K562 (cell line): ENCODE results near the gene KAZN. TPM values are rescaled to one million over a fixed set of nuclear protein-coding genes. Genes with fewer than 3 reads are reported as not detected.

Experiments used
- ATF6 ChIP-seq: sonication (generic); formaldehyde crosslinking; IDR thresholded peaks from 2 replicates; pipeline ENCODE4 v1.4.0; 2020; ENCODE audit warnings: mild to moderate bottlenecking, missing genetic modification reagents
- ATF7 ChIP-seq: fragments of 450-650 bp; IDR thresholded peaks from 2 replicates; pipeline ENCODE4 v1.7.1; 2014; ENCODE audit warnings: mild to moderate bottlenecking, moderate library complexity
- ELF1 ChIP-seq: fragments of 200-800 bp; sonication (Bioruptor generic); IDR thresholded peaks from 2 replicates; pipeline ENCODE4 v1.6.1; 2016; ENCODE audit warnings: missing genetic modification characterization, missing compliant biosample characterization
- FOXK1 ChIP-seq: sonication (generic); formaldehyde crosslinking; IDR thresholded peaks from 2 replicates; pipeline ENCODE4 v1.8.0; 2022; ENCODE audit warnings: missing genetic modification reagents, mild to moderate bottlenecking, borderline replicate concordance
- GABPB1 ChIP-seq: sonication (generic); formaldehyde crosslinking; IDR thresholded peaks from 2 replicates; pipeline ENCODE4 v1.8.0; 2022; ENCODE audit warnings: mild to moderate bottlenecking, missing genetic modification reagents
- GTF2E2 ChIP-seq: fragments of 200-800 bp; sonication (Bioruptor generic); IDR thresholded peaks from 2 replicates; pipeline ENCODE4 v1.6.1; 2016; ENCODE audit warnings: missing genetic modification characterization, missing compliant biosample characterization
- HSF4 ChIP-seq: fragments of 250-450 bp; sonication (Bioruptor Pico); IDR thresholded peaks from 2 replicates; pipeline ENCODE4 v2.1.2; 2022; ENCODE audit warnings: mild to moderate bottlenecking, moderate library complexity, borderline replicate concordance
- ILF3 ChIP-seq: fragments of 450-650 bp; IDR thresholded peaks from 2 replicates; pipeline ENCODE4 v1.6.1; 2018; ENCODE audit warnings: antibody characterized with exemption, mild to moderate bottlenecking, moderate library complexity, borderline replicate concordance
- MECOM ChIP-seq: fragments of 250-450 bp; sonication (Bioruptor Pico); IDR thresholded peaks from 2 replicates; pipeline ENCODE4 v1.8.0; 2022; ENCODE audit warnings: inconsistent platforms
- NFIX ChIP-seq: fragments of 250-450 bp; sonication (Bioruptor Pico); IDR thresholded peaks from 2 replicates; pipeline ENCODE4 v1.4.0; 2020; ENCODE audit warnings: low read depth, mild to moderate bottlenecking, moderate library complexity
- NONO ChIP-seq, 2 experiments: fragments of 200-400 bp in 1 of 2; fragments of 450-650 bp in 1 of 2; formaldehyde crosslinking in 1 of 2; IDR thresholded peaks; 2 replicates each; pipeline ENCODE4 v1.6.1; 2017; ENCODE audit warnings: low read depth in 2 of 2, mild to moderate bottlenecking in 2 of 2, moderate library complexity in 2 of 2, low read length in 1 of 2
- PCBP1 ChIP-seq: fragments of 200-400 bp; formaldehyde crosslinking; IDR thresholded peaks from 2 replicates; pipeline ENCODE4 v1.6.1; 2018; ENCODE audit warnings: mild to moderate bottlenecking, low read depth, low read length; ENCODE audit not compliant: poor library complexity, severe bottlenecking
- PCBP2 ChIP-seq: fragments of 200-400 bp; formaldehyde crosslinking; IDR thresholded peaks from 2 replicates; pipeline ENCODE4 v1.6.1; 2018; ENCODE audit warnings: low read length, low read depth, mild to moderate bottlenecking, moderate library complexity; ENCODE audit not compliant: poor library complexity, severe bottlenecking
- PML ChIP-seq: IDR thresholded peaks from 2 replicates; pipeline ENCODE4 v1.6.1; 2012; ENCODE audit warnings: low read length, inconsistent platforms
- POLR2AphosphoS5 ChIP-seq: IDR thresholded peaks from 2 replicates; pipeline ENCODE4 v1.6.1; 2011; ENCODE audit warnings: mild to moderate bottlenecking, low read depth, low read length, moderate library complexity; ENCODE audit not compliant: control insufficient read depth, insufficient read depth
- PRPF4 ChIP-seq: fragments of 200-400 bp; formaldehyde crosslinking; IDR thresholded peaks from one replicate; pipeline ENCODE4 v1.6.1; 2017; ENCODE audit warnings: low read length, low read depth, mild to moderate bottlenecking; ENCODE audit not compliant: insufficient read depth, poor library complexity, severe bottlenecking
- PTTG1 ChIP-seq: fragments of 450-650 bp; IDR thresholded peaks from 2 replicates; pipeline ENCODE4 v1.6.1; 2016; ENCODE audit warnings: low read depth, mild to moderate bottlenecking, missing genetic modification characterization, missing compliant biosample characterization
- SIX5 ChIP-seq, 2 experiments: IDR thresholded peaks; 2 replicates each; pipeline ENCODE4 v1.6.1; 2011; ENCODE audit warnings: low read length in 2 of 2, borderline replicate concordance in 1 of 2, low read depth in 1 of 2, mild to moderate bottlenecking in 1 of 2, moderate library complexity in 1 of 2; ENCODE audit not compliant: insufficient read depth in 1 of 2
- SP1 ChIP-seq: sonication (generic); formaldehyde crosslinking; IDR thresholded peaks from 2 replicates; pipeline ENCODE4 v1.8.1; 2022; ENCODE audit warnings: mild to moderate bottlenecking, missing genetic modification reagents
- SREBF2 ChIP-seq: sonication (generic); formaldehyde crosslinking; IDR thresholded peaks from 2 replicates; pipeline ENCODE4 v1.4.0; 2020; ENCODE audit warnings: mild to moderate bottlenecking, missing genetic modification reagents
- TFAM ChIP-seq: fragments of 250-450 bp; sonication (Bioruptor Pico); conservative IDR thresholded peaks from 2 replicates; pipeline ENCODE4 v1.5.0; 2021; ENCODE audit warnings: mild to moderate bottlenecking, moderate library complexity
- USF1 ChIP-seq: sonication (generic); formaldehyde crosslinking; IDR thresholded peaks from 2 replicates; pipeline ENCODE4 v1.9.0; 2022; ENCODE audit warnings: mild to moderate bottlenecking, missing genetic modification reagents
- USF2 ChIP-seq: sonication (generic); formaldehyde crosslinking; IDR thresholded peaks from 2 replicates; pipeline ENCODE4 v1.5.0; 2020; ENCODE audit warnings: missing genetic modification reagents
- XRCC5 ChIP-seq: fragments of 200-400 bp; formaldehyde crosslinking; IDR thresholded peaks from 2 replicates; pipeline ENCODE4 v1.6.1; 2017; ENCODE audit warnings: low read depth, mild to moderate bottlenecking, low read length
- ZNF121 ChIP-seq: sonication (generic); formaldehyde crosslinking; conservative IDR thresholded peaks from 2 replicates; pipeline ENCODE4 v1.8.0; 2022; ENCODE audit warnings: missing genetic modification reagents
- ZNF316 ChIP-seq: fragments of 450-650 bp; IDR thresholded peaks from 2 replicates; pipeline ENCODE4 v1.6.1; 2016
- ZNF561 ChIP-seq: fragments of 450-650 bp; formaldehyde crosslinking; conservative IDR thresholded peaks from 2 replicates; pipeline ENCODE4 v1.4.0; 2020; ENCODE audit warnings: mild to moderate bottlenecking, moderate library complexity
- ZNF707 ChIP-seq: fragments of 250-450 bp; sonication (Bioruptor Pico); conservative IDR thresholded peaks from 2 replicates; pipeline ENCODE4 v1.8.0; 2022; ENCODE audit warnings: inconsistent platforms, mild to moderate bottlenecking, moderate library complexity
- polyA plus RNA-seq, 8 experiments: library from polyadenylated mRNA; depleted of rRNA in 4 of 8; stranded (reverse) in 5 of 8; unstranded in 3 of 8; fragments of >200 nt; fragmentation: Nextera tagmentation in 2 of 8; fragmentation: Illumina TruSeq in 1 of 8; extraction: Ambion mirVana in 2 of 8; extraction: Trizol in 1 of 8; gene quantifications; 2 replicates each; pipeline versions ENCODE4 v1.2.1 to v1.2.3, GENCODE V29; 2011 to 2014; ENCODE audit warnings: inconsistent platforms in 1 of 8, missing spikeins in 1 of 8
- total RNA-seq, 7 experiments: library from RNA; depleted of rRNA in 6 of 7; stranded (reverse); fragments of >200 nt in 6 of 7; fragmentation: Illumina TruSeq in 2 of 7; extraction: Trizol in 2 of 7; gene quantifications; 2 replicates each; pipeline versions ENCODE4 v1.2.1 to v1.2.3, GENCODE V29; 2011 to 2021; ENCODE audit warnings: low replicate concordance in 1 of 7

Gene KAZN
- total and polyA plus RNA-seq, 9 of the 15 experiments (the other 6 are each of a cell fraction or from before 2014, with no cell fraction given): 2.1 to 21.6 (median 5.4) TPM

- TF ChIP-seq FOXK1 (CRISPR knock-in tag) (no peak), XRCC5 (no peak), MECOM (no peak), POLR2AphosphoS5 (no peak), ZNF561 (CRISPR knock-in tag) (no peak), USF2 (CRISPR knock-in tag) (no peak), SP1 (no peak), USF1 (CRISPR knock-in tag) (peak; percentile 9; the same call in 1 of the 2 replicates), NONO (IDR thresholded peaks at IDR 0.05; ENCODE audit: low read depth in 2 of 2, low read length in 1 of 2) (no peak), ILF3 (no peak), PRPF4 (no peak), PML (no peak), TFAM (CRISPR knock-in tag) (no peak), HSF4 (CRISPR knock-in tag) (no peak), SREBF2 (no peak), NFIX (CRISPR knock-in tag) (peak; percentile 62), GTF2E2 (tag) (no peak), ATF7 (peak; percentile 99), PTTG1 (no peak), SIX5 (IDR thresholded peaks at IDR 0.05; ENCODE audit: borderline replicate concordance in 1 of 2, insufficient read depth in 1 of 2, low read depth in 1 of 2, low read length in 2 of 2) (no peak), ELF1 (tag) (peak; percentile 41), ZNF121 (CRISPR knock-in tag) (no peak), PCBP2 (no peak), ZNF316 (no peak), ATF6 (no peak), ZNF707 (CRISPR knock-in tag) (no peak), PCBP1 (no peak), GABPB1 (CRISPR knock-in tag) (no peak)
Observed at GRCh38 chr1:15106608-15107007, 508.1 kb downstream of the KAZN start (continued).
